ENCODE results near the gene CCDC71.
A peak's percentile ranks its signal among the peaks of the same experiment; 100 is the strongest.

Gene CCDC71
- long read RNA-seq, transcript CCDC71-201 (2 exons, 1,781 nt), result major isoform, 117 of 118 reads
- long read RNA-seq, partial matches to known transcripts, result 0 of 118 reads
- long read RNA-seq, other reads (novel, unspliced or antisense), result 1 of 118 reads

DNA sequence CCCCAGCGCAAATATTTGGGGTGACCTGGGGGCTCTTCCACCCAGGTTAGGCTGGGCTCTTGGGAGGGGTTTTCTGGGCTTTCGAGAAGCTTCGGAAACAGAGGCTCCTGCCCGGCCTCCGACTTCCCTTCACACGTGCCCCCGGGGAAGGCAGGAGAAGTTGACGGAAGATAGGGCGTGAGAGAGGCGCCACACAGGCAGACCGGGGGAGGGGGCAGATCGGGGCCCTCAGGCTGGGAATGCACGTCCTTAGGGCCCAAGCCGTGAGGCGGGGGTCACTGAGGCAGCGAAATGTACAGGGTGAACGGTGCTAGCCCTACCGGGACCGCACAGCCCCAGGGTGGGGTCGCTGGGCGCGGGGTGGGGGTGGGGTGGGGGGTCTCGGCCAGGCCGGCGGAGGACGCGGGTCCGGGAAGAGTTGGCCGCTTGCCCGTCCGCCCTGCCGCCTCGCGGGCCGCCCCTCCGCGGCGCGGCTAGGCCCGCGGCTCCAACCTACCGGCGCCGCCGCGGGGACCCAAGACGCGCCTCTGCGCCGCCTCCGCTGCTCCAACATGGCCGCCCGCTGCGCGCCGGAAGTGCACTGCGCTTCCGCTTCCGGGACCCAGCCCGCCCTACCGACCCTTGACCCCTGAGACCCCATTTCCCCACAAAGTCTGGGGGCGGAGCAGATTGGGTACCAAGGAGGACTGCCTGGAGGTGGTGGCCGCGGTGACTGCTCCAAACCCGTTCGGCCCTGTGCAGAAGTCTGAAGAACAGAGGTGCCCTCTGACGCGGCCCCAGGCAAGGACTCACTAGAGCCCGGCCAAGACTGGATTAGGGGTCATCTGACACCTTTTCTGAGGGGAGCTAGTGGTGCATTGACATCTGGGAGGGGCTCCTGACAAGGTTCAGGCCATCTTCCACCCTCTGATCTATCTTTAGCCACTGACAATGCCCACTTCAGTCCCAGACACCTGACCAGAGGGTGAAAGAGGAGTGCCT lies at the start of gene CCDC71:
Gene CCDC71, minus strand, starts transcription at position 561 of the 981 bp plus-strand sequence. CDS start 2,123 bp downstream, outside the sequence.
- no peaks in the 10 kb centered on the region for H3K27me3 ChIP-seq (ENCODE audit: insufficient read depth, poor library complexity, severe bottlenecking)
- peak within 1 kb of the TSS; percentile 72 for H3K27ac ChIP-seq (replicated peaks)

GRCh38 chr3:49213998-49214397 lies 47.9 kb upstream of the CCDC71 start:
- H3K27ac ChIP-seq (replicated peaks), result no peak overlapping the region
- no peak overlapping the region for H3K4me3 ChIP-seq (replicated peaks; ENCODE audit: insufficient read depth, low read length)
- TF ChIP-seq POLR2AphosphoS5 (IDR thresholded peaks at IDR 0.05; ENCODE audit: low read depth) (no peak), CTCF (IDR thresholded peaks at IDR 0.05; ENCODE audit: insufficient read depth, low read length) (no peak), SPI1 (IDR thresholded peaks at IDR 0.05; ENCODE audit: borderline replicate concordance, low read depth) (no peak), GABPA (IDR thresholded peaks at IDR 0.05; ENCODE audit: low read depth) (no peak)
- TF ChIP-seq, protein P1, sequence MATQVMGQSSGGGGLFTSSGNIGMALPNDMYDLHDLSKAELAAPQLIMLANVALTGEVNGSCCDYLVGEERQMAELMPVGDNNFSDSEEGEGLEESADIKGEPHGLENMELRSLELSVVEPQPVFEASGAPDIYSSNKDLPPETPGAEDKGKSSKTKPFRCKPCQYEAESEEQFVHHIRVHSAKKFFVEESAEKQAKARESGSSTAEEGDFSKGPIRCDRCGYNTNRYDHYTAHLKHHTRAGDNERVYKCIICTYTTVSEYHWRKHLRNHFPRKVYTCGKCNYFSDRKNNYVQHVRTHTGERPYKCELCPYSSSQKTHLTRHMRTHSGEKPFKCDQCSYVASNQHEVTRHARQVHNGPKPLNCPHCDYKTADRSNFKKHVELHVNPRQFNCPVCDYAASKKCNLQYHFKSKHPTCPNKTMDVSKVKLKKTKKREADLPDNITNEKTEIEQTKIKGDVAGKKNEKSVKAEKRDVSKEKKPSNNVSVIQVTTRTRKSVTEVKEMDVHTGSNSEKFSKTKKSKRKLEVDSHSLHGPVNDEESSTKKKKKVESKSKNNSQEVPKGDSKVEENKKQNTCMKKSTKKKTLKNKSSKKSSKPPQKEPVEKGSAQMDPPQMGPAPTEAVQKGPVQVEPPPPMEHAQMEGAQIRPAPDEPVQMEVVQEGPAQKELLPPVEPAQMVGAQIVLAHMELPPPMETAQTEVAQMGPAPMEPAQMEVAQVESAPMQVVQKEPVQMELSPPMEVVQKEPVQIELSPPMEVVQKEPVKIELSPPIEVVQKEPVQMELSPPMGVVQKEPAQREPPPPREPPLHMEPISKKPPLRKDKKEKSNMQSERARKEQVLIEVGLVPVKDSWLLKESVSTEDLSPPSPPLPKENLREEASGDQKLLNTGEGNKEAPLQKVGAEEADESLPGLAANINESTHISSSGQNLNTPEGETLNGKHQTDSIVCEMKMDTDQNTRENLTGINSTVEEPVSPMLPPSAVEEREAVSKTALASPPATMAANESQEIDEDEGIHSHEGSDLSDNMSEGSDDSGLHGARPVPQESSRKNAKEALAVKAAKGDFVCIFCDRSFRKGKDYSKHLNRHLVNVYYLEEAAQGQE (IDR thresholded peaks at IDR 0.05; ENCODE audit: insufficient replicate concordance, low read depth), result no peak
- no peaks in the 10 kb centered on the region for H3K27me3 ChIP-seq (ENCODE audit: insufficient read depth, poor library complexity, severe bottlenecking)
- DNase-seq (ENCODE audit: low read depth in 1 of 2, low spot score in 1 of 2), result no peak

More for the DNA sequence above, at the start of gene CCDC71:
- DNase-seq (ENCODE audit: low read depth in 1 of 2, low spot score in 1 of 2), result peak; percentile 72
- peak within 1 kb of the TSS; percentile 73 for H3K4me3 ChIP-seq (replicated peaks; ENCODE audit: insufficient read depth, low read length)
- TF ChIP-seq POLR2AphosphoS5 (IDR thresholded peaks at IDR 0.05; ENCODE audit: low read depth) (no peak; the same call in 1 of the 2 replicates), CTCF (IDR thresholded peaks at IDR 0.05; ENCODE audit: insufficient read depth, low read length) (no peak), GABPA (IDR thresholded peaks at IDR 0.05; ENCODE audit: low read depth) (peak; percentile 96), SPI1 (IDR thresholded peaks at IDR 0.05; ENCODE audit: borderline replicate concordance, low read depth) (peak; percentile 22; the same call in 1 of the 2 replicates)
- TF ChIP-seq, protein P1 (IDR thresholded peaks at IDR 0.05; ENCODE audit: insufficient replicate concordance, low read depth), result no peak

DNA sequence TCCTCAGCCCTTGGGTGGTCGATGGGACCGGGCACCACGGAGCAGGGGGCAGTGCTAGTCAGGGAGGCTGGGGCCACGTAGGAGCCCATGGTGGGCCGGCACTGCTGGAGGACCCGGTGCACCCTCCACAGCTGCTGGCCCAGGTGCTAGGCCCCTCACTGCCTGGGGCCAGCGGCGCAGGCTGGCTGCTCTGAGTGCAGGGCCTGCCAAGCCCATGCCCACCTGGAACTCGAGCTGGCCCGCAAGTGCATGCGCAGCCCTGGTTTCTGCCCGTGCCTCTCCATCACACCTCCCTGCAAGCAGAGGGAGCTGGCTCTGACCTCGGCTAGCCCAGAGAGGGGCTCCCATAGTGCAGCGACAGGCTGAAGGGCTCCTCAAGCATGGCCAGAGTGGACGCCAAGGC lies 47.4 kb upstream of the CCDC71 start:
- H3K27ac ChIP-seq (replicated peaks), result no peak overlapping the region
- no peak for DNase-seq (ENCODE audit: low read depth in 1 of 2, low spot score in 1 of 2)
- no peak for TF ChIP-seq CTCF (IDR thresholded peaks at IDR 0.05; ENCODE audit: insufficient read depth, low read length)
- no peak for TF ChIP-seq GABPA (IDR thresholded peaks at IDR 0.05; ENCODE audit: low read depth)
- no peak for TF ChIP-seq SPI1 (IDR thresholded peaks at IDR 0.05; ENCODE audit: borderline replicate concordance, low read depth)
- TF ChIP-seq, protein P1 (IDR thresholded peaks at IDR 0.05; ENCODE audit: insufficient replicate concordance, low read depth), result no peak
- TF ChIP-seq POLR2AphosphoS5 (IDR thresholded peaks at IDR 0.05; ENCODE audit: low read depth), result no peak
- no peaks in the 10 kb centered on the region for H3K27me3 ChIP-seq (ENCODE audit: insufficient read depth, poor library complexity, severe bottlenecking)
- H3K4me3 ChIP-seq (replicated peaks; ENCODE audit: insufficient read depth, low read length), result no peak overlapping the region

All from HL-60 (cell line).